Neural cell (in vitro differentiated cells): ENCODE results near the gene CAMSAP3. TPM values are rescaled to one million over a fixed set of nuclear protein-coding genes. Genes with fewer than 3 reads are reported as not detected.

Experiments used
- H2AFZ ChIP-seq: fragments of 200-600, 300-800 bp; sonication (generic), shearing (Covaris generic); 2 replicates; pipeline ENCODE4 v1.6.0; 2014; ENCODE audit warnings: low read depth, mild to moderate bottlenecking, antibody characterized with exemption, low read length, moderate library complexity
- H3F3A ChIP-seq: fragments of 200-600 bp; shearing (Covaris generic); 2 replicates; pipeline ENCODE4 v1.6.1; 2016; ENCODE audit warnings: mild to moderate bottlenecking, moderate library complexity, mixed read lengths, antibody characterized with exemption, low read length; ENCODE audit not compliant: insufficient read depth, poor library complexity, severe bottlenecking
- H3K27ac ChIP-seq: fragments of 200-600, 300-800 bp; sonication (generic), shearing (Covaris generic); 2 replicates; pipeline ENCODE4 v1.5.1; 2014; ENCODE audit warnings: mild to moderate bottlenecking, low read length, moderate library complexity
- H3K27me3 ChIP-seq: fragments of 300-800, 200-600 bp; sonication (generic), shearing (Covaris generic); 2 replicates; pipeline ENCODE4 v1.6.0; 2014; ENCODE audit warnings: mild to moderate bottlenecking, low read depth, low read length, moderate library complexity; ENCODE audit not compliant: insufficient read depth
- H3K36me3 ChIP-seq: fragments of 300-800, 200-600 bp; sonication (generic), shearing (Covaris generic); 2 replicates; pipeline ENCODE4 v1.5.1; 2014; ENCODE audit warnings: mild to moderate bottlenecking, antibody characterized with exemption, low read length, moderate library complexity; ENCODE audit not compliant: insufficient read depth
- H3K4me2 ChIP-seq: fragments of 300-800, 200-600 bp; sonication (generic), shearing (Covaris generic); 2 replicates; pipeline ENCODE4 v1.6.0; 2014; ENCODE audit warnings: mild to moderate bottlenecking, low read length
- H3K4me3 ChIP-seq: fragments of 300-800, 200-600 bp; sonication (generic), shearing (Covaris generic); 2 replicates; pipeline ENCODE4 v1.5.1; 2014; ENCODE audit warnings: mild to moderate bottlenecking, low read length, moderate library complexity
- H3K79me2 ChIP-seq: fragments of 200-600 bp; shearing (Covaris generic); replicated peaks from 2 replicates; pipeline ENCODE4 v1.6.0; 2014; ENCODE audit warnings: mild to moderate bottlenecking, low read length, moderate library complexity; ENCODE audit not compliant: insufficient read depth
- H3K9ac ChIP-seq: fragments of 300-800, 200-600 bp; sonication (generic), shearing (Covaris generic); 2 replicates; pipeline ENCODE4 v1.6.1; 2016; ENCODE audit warnings: mild to moderate bottlenecking, low read length, mixed read lengths
- H3K9me2 ChIP-seq: fragments of 200-600 bp; shearing (Covaris generic); 2 replicates; pipeline ENCODE4 v1.6.1; 2016; ENCODE audit warnings: mild to moderate bottlenecking, low read length, mixed read lengths; ENCODE audit not compliant: insufficient read depth
- H3K9me3 ChIP-seq: fragments of 200-600, 300-800 bp; sonication (generic), shearing (Covaris generic); 2 replicates; pipeline ENCODE4 v1.6.1; 2016; ENCODE audit warnings: mild to moderate bottlenecking, mixed run types, low read length, moderate library complexity, mixed read lengths
- H4K20me1 ChIP-seq: fragments of 200-600 bp; shearing (Covaris generic); 2 replicates; pipeline ENCODE4 v1.6.1; 2016; ENCODE audit warnings: mild to moderate bottlenecking, mixed run types; ENCODE audit not compliant: insufficient read depth
- EP300 ChIP-seq: fragments of 450-650 bp; conservative IDR thresholded peaks from 2 replicates; pipeline ENCODE4 v1.6.1; 2014; ENCODE audit warnings: antibody characterized with exemption, mild to moderate bottlenecking, moderate library complexity; ENCODE audit not compliant: poor library complexity, severe bottlenecking
- EZH2 ChIP-seq: fragments of 200-600, 300-800 bp; shearing (Covaris generic), sonication (generic); IDR thresholded peaks from 2 replicates; pipeline ENCODE4 v1.6.1; 2014; ENCODE audit warnings: antibody characterized with exemption, low read length, borderline replicate concordance, mild to moderate bottlenecking; ENCODE audit not compliant: insufficient read depth, poor library complexity, severe bottlenecking
- MXI1 ChIP-seq: fragments of 450-650 bp; conservative IDR thresholded peaks from 2 replicates; pipeline ENCODE4 v1.6.1; 2014; ENCODE audit warnings: antibody characterized with exemption, mild to moderate bottlenecking; ENCODE audit not compliant: poor library complexity, severe bottlenecking
- POLR2AphosphoS5 ChIP-seq: IDR thresholded peaks from 2 replicates; pipeline ENCODE4 v1.6.1; 2012
- RAD21 ChIP-seq: fragments of 450-650 bp; conservative IDR thresholded peaks from 2 replicates; pipeline ENCODE4 v1.6.1; 2014; ENCODE audit warnings: antibody characterized with exemption, mild to moderate bottlenecking, moderate library complexity
- SMC3 ChIP-seq: fragments of 450-650 bp; conservative IDR thresholded peaks from 2 replicates; pipeline ENCODE4 v1.6.1; 2014; ENCODE audit warnings: antibody characterized with exemption, mild to moderate bottlenecking, moderate library complexity; ENCODE audit not compliant: poor library complexity
- TAF1 ChIP-seq: IDR thresholded peaks from 2 replicates; pipeline ENCODE4 v1.6.1; 2012; ENCODE audit warnings: low read depth
- polyA plus RNA-seq: library from polyadenylated mRNA; depleted of rRNA; stranded (reverse); fragments of >200 nt; gene quantifications from 2 replicates; pipeline ENCODE4 v1.2.3, GENCODE V29; 2014
- TF ChIP-seq, protein P1 (sequence below): fragments of 450-650 bp; IDR thresholded peaks from 2 replicates; pipeline ENCODE4 v1.5.1; 2014; ENCODE audit warnings: antibody characterized with exemption, mild to moderate bottlenecking, moderate library complexity; ENCODE audit not compliant: poor library complexity, severe bottlenecking
- TF ChIP-seq, protein P2 (sequence below): IDR thresholded peaks from 2 replicates; pipeline ENCODE4 v1.6.1; 2012; ENCODE audit warnings: borderline replicate concordance

The CAMSAP3 gene
- polyA plus RNA-seq, 1 donor from 2014 or later: 17.0 TPM

- Histone ChIP-seq H3K9me3 (no peaks in the 10 kb centered on the region), H4K20me1 (no peaks in the 10 kb centered on the region), H3K9ac (no peak overlapping the region), H3K4me2 (no peak overlapping the region), H3K27me3 (no peaks in the 10 kb centered on the region), H3F3A (no peaks in the 10 kb centered on the region), H3K4me3 (no peak overlapping the region), H3K36me3 (no peaks in the 10 kb centered on the region), H3K9me2 (no peaks in the 10 kb centered on the region), H2AFZ (no peak overlapping the region), H3K79me2 (no peaks in the 10 kb centered on the region), H3K27ac (no peak overlapping the region)
- TF ChIP-seq POLR2AphosphoS5: no peak
- no peak for TF ChIP-seq EZH2
- TF ChIP-seq, protein P1, sequence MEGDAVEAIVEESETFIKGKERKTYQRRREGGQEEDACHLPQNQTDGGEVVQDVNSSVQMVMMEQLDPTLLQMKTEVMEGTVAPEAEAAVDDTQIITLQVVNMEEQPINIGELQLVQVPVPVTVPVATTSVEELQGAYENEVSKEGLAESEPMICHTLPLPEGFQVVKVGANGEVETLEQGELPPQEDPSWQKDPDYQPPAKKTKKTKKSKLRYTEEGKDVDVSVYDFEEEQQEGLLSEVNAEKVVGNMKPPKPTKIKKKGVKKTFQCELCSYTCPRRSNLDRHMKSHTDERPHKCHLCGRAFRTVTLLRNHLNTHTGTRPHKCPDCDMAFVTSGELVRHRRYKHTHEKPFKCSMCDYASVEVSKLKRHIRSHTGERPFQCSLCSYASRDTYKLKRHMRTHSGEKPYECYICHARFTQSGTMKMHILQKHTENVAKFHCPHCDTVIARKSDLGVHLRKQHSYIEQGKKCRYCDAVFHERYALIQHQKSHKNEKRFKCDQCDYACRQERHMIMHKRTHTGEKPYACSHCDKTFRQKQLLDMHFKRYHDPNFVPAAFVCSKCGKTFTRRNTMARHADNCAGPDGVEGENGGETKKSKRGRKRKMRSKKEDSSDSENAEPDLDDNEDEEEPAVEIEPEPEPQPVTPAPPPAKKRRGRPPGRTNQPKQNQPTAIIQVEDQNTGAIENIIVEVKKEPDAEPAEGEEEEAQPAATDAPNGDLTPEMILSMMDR: no peak
- no peak for TF ChIP-seq TAF1
Measured at GRCh38 chr19:7657131-7657751, 61.6 kb downstream of the CAMSAP3 start.

DNA sequence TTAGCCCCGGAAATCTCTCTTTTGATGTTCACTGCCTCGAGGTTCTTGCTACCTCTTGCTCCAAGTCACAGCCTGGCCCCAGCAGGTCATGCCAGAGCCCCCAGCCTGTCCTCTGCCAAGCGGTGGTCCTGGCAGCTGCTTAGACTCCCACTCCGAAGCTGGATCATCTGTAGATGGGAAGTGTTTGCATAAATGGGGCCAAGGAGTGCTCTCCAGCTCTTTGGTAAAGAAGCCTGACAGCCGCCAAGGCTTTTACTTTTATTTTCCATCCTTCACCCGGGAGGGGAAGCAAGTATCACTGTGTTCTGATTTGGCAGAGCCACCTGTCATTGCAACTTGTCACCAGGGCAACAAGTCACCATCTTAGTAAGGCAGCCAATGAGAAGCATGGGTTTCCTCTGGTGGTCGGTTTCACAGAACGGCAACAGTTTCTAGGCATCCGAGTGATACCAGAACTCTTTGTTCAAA, 62.6 kb downstream of the CAMSAP3 start:
- Histone ChIP-seq H3K9ac (no peak overlapping the region), H3K4me3 (no peak overlapping the region), H3K27me3 (no peaks in the 10 kb centered on the region), H3K36me3 (no peaks in the 10 kb centered on the region), H3F3A (no peaks in the 10 kb centered on the region), H3K9me2 (no peaks in the 10 kb centered on the region), H4K20me1 (no peaks in the 10 kb centered on the region), H3K9me3 (no peaks in the 10 kb centered on the region), H3K27ac (peak overlapping the region; percentile 64), H3K4me2 (no peak overlapping the region), H3K79me2 (no peaks in the 10 kb centered on the region), H2AFZ (no peak overlapping the region)
- TF ChIP-seq, protein P1: no peak
- TF ChIP-seq TAF1: no peak
- TF ChIP-seq EZH2: no peak
- no peak for TF ChIP-seq RAD21
- peak; percentile 16 for TF ChIP-seq EP300
- TF ChIP-seq POLR2AphosphoS5: peak; percentile 12
- TF ChIP-seq MXI1: no peak

DNA sequence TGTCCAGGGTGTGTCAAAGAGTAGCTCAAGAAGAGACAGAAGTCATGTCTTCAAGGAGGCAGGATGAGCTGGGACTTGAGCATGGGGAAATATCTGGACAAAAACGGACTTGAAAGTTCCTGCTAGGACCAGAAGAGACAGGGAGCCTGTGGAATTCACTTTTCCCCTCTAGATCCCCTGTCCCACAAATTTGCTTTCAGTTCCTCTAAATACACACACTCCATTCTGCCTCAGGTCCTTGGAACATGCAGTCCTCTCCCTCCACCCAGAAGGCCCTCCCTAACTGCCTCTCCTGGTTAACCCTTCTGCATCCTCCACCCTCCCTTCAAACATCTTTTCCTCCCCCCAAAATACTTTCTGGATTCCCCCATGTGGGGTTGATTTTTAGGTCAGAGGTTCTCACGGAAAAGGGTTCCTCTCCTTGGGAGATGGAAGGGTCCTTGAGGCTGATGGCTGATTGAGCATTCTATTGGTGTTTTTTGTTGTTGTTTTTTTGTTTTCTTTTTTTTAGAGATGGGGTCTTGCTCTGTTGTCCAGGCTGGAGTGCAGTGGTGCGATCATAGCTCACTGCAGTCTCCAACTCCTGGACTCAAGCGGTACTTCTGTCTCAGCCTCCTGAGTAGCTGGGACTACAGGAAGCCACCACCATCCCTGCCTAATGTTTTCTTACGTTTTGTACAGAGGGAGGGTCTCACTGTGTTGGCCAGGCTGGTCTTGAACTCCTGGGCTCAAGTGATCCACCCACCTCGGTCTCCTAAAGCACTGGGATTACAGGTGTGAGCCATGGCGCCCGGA, 66.3 kb downstream of the CAMSAP3 start:
- no peak overlapping the region for H3K4me2 ChIP-seq
- no peak for TF ChIP-seq RAD21
- TF ChIP-seq SMC3: no peak
- TF ChIP-seq EZH2: no peak
- no peak for TF ChIP-seq TAF1
- TF ChIP-seq POLR2AphosphoS5: no peak
- TF ChIP-seq EP300: no peak
- TF ChIP-seq MXI1: no peak
- TF ChIP-seq, protein P1: no peak
- TF ChIP-seq, protein P2, sequence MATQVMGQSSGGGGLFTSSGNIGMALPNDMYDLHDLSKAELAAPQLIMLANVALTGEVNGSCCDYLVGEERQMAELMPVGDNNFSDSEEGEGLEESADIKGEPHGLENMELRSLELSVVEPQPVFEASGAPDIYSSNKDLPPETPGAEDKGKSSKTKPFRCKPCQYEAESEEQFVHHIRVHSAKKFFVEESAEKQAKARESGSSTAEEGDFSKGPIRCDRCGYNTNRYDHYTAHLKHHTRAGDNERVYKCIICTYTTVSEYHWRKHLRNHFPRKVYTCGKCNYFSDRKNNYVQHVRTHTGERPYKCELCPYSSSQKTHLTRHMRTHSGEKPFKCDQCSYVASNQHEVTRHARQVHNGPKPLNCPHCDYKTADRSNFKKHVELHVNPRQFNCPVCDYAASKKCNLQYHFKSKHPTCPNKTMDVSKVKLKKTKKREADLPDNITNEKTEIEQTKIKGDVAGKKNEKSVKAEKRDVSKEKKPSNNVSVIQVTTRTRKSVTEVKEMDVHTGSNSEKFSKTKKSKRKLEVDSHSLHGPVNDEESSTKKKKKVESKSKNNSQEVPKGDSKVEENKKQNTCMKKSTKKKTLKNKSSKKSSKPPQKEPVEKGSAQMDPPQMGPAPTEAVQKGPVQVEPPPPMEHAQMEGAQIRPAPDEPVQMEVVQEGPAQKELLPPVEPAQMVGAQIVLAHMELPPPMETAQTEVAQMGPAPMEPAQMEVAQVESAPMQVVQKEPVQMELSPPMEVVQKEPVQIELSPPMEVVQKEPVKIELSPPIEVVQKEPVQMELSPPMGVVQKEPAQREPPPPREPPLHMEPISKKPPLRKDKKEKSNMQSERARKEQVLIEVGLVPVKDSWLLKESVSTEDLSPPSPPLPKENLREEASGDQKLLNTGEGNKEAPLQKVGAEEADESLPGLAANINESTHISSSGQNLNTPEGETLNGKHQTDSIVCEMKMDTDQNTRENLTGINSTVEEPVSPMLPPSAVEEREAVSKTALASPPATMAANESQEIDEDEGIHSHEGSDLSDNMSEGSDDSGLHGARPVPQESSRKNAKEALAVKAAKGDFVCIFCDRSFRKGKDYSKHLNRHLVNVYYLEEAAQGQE: no peak
- no peaks in the 10 kb centered on the region for H3K36me3 ChIP-seq
- no peaks in the 10 kb centered on the region for H3K9me2 ChIP-seq
- H4K20me1 ChIP-seq: no peaks in the 10 kb centered on the region
- no peak overlapping the region for H3K27ac ChIP-seq
- no peaks in the 10 kb centered on the region for H3K27me3 ChIP-seq
- no peaks in the 10 kb centered on the region for H3K9me3 ChIP-seq
- no peaks in the 10 kb centered on the region for H3F3A ChIP-seq
- no peak overlapping the region for H3K4me3 ChIP-seq
- H3K9ac ChIP-seq: no peak overlapping the region
- H3K79me2 ChIP-seq: no peaks in the 10 kb centered on the region
- no peak overlapping the region for H2AFZ ChIP-seq
